HG02642 (cell line): Measurements from ENCODE around the gene FOXO4.

ENCODE experiments used
- ATAC-seq: cut with Tn5 transposase; IDR thresholded peaks from one replicate; pipeline ENCODE4 v1.9.1; 2021; ENCODE audit warnings: mild to moderate bottlenecking; ENCODE audit not compliant: unreplicated experiment, poor library complexity

FOXO4 gene

GRCh38 chrX:71098302-71098701 is 2.7 kb downstream of the FOXO4 start:
- peak; percentile 43 for ATAC-seq

GRCh38 chrX:71098951-71099506 is 3.4 kb downstream of the FOXO4 start:
- no peak for ATAC-seq

- no peak for ATAC-seq
Measured at GRCh38 chrX:71099736-71100135, 4.1 kb downstream of the FOXO4 start.

GRCh38 chrX:71100581-71101505 is 5.2 kb downstream of the FOXO4 start:
- no peak for ATAC-seq

GRCh38 chrX:71102292-71102691 is 6.6 kb downstream of the FOXO4 start:
- ATAC-seq, result no peak

GRCh38 chrX:71103110-71103983 is 7.7 kb downstream of the FOXO4 start:
- ATAC-seq, result peak; percentile 51

- no peak for ATAC-seq
Measured at GRCh38 chrX:71105628-71106027, 10.0 kb downstream of the FOXO4 start.

- ATAC-seq, result no peak
Measured at GRCh38 chrX:71106427-71106826, 10.8 kb downstream of the FOXO4 start, which contains the start of gene CXorf65. CXorf65 (minus strand) TSS chrX:71106740; CDS start chrX:71106556, 184 bp downstream.

GRCh38 chrX:71107245-71107644 is 11.6 kb downstream of the FOXO4 start:
- ATAC-seq, result no peak

- no peak for ATAC-seq
Measured at GRCh38 chrX:71107762-71108360, 12.2 kb downstream of the FOXO4 start.

- ATAC-seq, result no peak
Measured at GRCh38 chrX:71109051-71109450, 13.4 kb downstream of the FOXO4 start.

GRCh38 chrX:71111141-71111843 is 15.6 kb downstream of the FOXO4 start, which contains the start of gene IL2RG:
IL2RG (minus strand) TSS chrX:71111577; CDS start chrX:71111539, 38 bp downstream.
- peak; percentile 93 for ATAC-seq

- peak; percentile 34 for ATAC-seq
Measured at GRCh38 chrX:71111921-71112431, 16.3 kb downstream of the FOXO4 start.

- ATAC-seq, result no peak
Measured at GRCh38 chrX:71117358-71117757, 21.7 kb downstream of the FOXO4 start.

- ATAC-seq, result peak; percentile 94
Measured at GRCh38 chrX:71118032-71118984, 22.7 kb downstream of the FOXO4 start, which contains the start of gene MED12. MED12 (plus strand) TSS chrX:71118596; CDS start chrX:71118755, 159 bp downstream.

GRCh38 chrX:71118985-71119535 is 23.4 kb downstream of the FOXO4 start:
- ATAC-seq, result peak; percentile 7

- ATAC-seq, result no peak
Measured at GRCh38 chrX:71128166-71128833, 32.6 kb downstream of the FOXO4 start.
